AG04449 (cell line): ENCODE measurements around the gene MARCHF7.
"Not testable (repeated sequence)": the region's sequence is repeated elsewhere in the genome, so short reads cannot be mapped to it uniquely, and the experiment has no call there.

ENCODE experiments used
- CTCF ChIA-PET: fragments of 350-600 bp; formaldehyde crosslinking; extraction: SDS; loops from one replicate; lab custom pipeline; 2021; ENCODE audit warnings: antibody characterized with exemption; lab: Yijun Ruan, JAX
- POLR2A ChIA-PET: fragments of 400-600, 350-600 bp; formaldehyde crosslinking; extraction: SDS; loops from one replicate; lab custom pipeline; 2020; ENCODE audit warnings: antibody characterized with exemption, inconsistent platforms; lab: Yijun Ruan, JAX
- DNase-seq: peaks from one replicate; pipeline ENCODE4 v3.0.0-alpha.2; 2010; ENCODE audit warnings: low read depth, low spot score
- H3K4me3 ChIP-seq: 2 replicates; pipeline ENCODE4 v1.5.1; 2011; ENCODE audit warnings: low read depth, mild to moderate bottlenecking, control low read depth, low read length
- TF ChIP-seq, protein P1 (sequence below): IDR thresholded peaks from one replicate; pipeline ENCODE4 v1.5.1; 2011; ENCODE audit warnings: mild to moderate bottlenecking, moderate library complexity, low read length, control low read depth, inconsistent platforms; ENCODE audit not compliant: insufficient read depth; ENCODE audit errors: missing control alignments

The MARCHF7 gene

DNA sequence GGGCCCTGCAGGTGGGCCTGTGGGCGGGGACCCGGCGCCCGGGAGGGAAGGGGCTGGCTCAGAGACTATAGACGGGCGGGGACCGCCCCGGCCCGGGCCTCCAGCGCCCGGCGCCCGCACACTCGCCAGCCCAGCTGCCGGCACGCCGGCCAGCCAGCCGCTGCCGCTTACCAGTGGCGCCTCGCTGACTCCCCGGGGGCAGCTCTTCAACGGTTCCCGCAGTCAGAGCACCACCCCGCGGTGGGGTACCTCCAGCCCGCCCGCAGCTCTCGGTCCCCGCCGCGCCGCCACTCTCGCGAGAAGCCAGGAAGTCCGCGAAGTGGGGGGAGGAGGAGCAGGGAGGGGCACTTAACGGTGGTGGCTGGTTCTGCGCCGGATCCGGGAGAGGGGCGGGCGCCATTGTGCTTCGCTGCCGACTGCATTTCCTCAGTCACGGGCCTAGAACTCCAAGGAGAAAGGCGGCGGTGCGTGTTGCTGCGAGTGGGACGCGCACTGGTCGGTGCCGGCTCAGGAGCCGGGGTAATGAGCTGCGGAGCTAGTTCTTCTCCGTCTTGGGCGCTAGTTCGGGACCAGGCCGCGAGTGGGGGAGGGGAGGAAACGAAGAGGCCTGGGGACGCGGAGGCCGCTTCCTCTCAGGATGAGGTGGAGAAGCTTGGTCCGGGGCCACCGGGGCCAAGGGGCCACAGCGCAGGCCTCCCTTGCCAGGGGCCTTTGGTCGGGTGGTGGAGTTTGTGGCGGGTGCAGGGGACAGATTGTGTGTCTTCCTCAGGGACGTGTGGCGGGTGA, at the start of gene MARCHF7:
TSS of gene MARCHF7 (plus strand) at position 364 of the 786 bp plus-strand sequence. CDS start 16,517 bp downstream, outside the sequence.
- peak; percentile 58 for DNase-seq
- CTCF ChIA-PET, result interaction anchor here (0.6 to 2.1 kb wide), 11 partner anchors 8 to 579 kb away, joined by 3 to 8 read pairs (median 4); no protein-coding TSS in a partner anchor

DNA sequence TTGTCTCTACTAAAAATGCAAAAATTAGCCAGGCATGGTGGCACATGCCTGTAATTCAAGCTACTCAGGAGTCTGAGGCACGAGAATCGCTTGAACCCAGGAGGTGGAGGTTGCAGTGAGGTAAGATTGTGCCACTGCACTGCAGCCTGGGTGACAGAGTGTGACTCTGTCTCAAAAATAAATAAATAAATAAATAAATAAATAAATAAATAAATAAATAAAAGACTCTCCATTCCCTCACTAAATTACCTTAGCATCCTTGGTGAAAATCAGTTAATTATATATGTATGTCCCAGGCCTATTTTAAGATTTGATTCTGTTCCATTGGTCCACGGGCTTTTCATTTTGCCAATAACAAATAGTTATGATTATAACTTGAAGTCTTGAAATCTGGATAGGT, 44.9 kb upstream of the MARCHF7 start:
- POLR2A ChIA-PET, H3K4me3 ChIP-seq, DNase-seq: not testable (repeated sequence)

More for the DNA sequence above, at the start of gene MARCHF7:
- TF ChIP-seq, protein P1, sequence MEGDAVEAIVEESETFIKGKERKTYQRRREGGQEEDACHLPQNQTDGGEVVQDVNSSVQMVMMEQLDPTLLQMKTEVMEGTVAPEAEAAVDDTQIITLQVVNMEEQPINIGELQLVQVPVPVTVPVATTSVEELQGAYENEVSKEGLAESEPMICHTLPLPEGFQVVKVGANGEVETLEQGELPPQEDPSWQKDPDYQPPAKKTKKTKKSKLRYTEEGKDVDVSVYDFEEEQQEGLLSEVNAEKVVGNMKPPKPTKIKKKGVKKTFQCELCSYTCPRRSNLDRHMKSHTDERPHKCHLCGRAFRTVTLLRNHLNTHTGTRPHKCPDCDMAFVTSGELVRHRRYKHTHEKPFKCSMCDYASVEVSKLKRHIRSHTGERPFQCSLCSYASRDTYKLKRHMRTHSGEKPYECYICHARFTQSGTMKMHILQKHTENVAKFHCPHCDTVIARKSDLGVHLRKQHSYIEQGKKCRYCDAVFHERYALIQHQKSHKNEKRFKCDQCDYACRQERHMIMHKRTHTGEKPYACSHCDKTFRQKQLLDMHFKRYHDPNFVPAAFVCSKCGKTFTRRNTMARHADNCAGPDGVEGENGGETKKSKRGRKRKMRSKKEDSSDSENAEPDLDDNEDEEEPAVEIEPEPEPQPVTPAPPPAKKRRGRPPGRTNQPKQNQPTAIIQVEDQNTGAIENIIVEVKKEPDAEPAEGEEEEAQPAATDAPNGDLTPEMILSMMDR, result peak; percentile 74
- H3K4me3 ChIP-seq, result peak within 1 kb of the TSS; percentile 99
- POLR2A ChIA-PET, result interaction anchor here (0.6 to 1.8 kb wide), 14 partner anchors 9 to 870 kb away, joined by 3 to 18 read pairs (median 3); partner anchors contain the start of gene BAZ2B

GRCh38 chr2:159671047-159671446, 41.3 kb upstream of the MARCHF7 start:
- ChIA-PET POLR2A (interaction anchor here (0.9 kb wide), 1 partner anchor 70 kb away, joined by 4 read pairs; no protein-coding TSS in a partner anchor), CTCF (no interaction called here)
- TF ChIP-seq, protein P1, result no peak
- no peak overlapping the region for H3K4me3 ChIP-seq
- DNase-seq, result no peak

More for the DNA sequence above, 44.9 kb upstream of the MARCHF7 start:
- CTCF ChIA-PET, result not testable (repeated sequence)

DNA sequence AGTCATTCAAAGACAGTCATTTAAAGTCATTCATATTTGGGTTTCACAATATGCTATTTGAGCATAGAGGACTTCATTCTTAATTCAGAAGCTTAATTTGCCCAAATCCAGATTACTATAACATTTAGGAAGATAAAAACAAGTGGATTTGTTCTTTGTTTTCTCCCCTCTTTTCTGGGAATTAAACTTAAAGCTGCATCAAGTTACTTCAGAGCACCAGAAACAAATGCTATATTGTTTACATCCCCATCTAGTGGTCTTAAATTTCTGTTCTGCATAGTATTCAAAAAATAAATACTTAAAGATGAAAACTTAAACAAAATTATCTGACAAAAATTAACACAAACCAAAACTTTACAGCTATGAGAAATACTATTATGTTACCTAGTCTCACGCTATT, 34.7 kb upstream of the MARCHF7 start:
- TF ChIP-seq, protein P1, result no peak
- DNase-seq, result no peak
- POLR2A ChIA-PET, result no interaction called here
- CTCF ChIA-PET, result interaction anchor here (1.1 to 1.8 kb wide), 2 partner anchors 8 to 318 kb away, joined by 3 to 4 read pairs; no protein-coding TSS in a partner anchor
- H3K4me3 ChIP-seq, result no peak overlapping the region

GRCh38 chr2:159680692-159681091, 31.6 kb upstream of the MARCHF7 start:
- TF ChIP-seq, protein P1, result no peak
- DNase-seq, result no peak
- ChIA-PET POLR2A (no interaction called here), CTCF (no interaction called here)
- H3K4me3 ChIP-seq, result no peak overlapping the region

DNA sequence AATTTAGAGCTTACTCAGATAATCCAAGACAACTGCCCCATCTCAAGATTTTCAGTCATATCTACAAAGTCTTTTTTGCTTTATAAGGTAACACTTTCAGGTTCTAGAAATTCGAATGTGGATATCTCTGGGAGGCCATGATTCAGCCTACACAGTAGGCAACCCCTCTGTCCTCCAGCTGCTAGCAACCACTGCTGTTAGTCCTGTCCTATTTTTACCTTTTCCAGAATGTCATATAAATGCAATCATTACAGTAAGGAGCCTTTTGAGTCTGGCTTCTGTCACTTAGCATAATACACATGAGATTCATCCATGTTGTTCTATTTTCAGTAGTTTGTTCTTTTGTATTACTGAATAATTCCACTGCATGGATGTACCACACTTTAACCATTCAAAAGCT, 28.5 kb upstream of the MARCHF7 start:
- TF ChIP-seq, protein P1, result no peak
- ChIA-PET POLR2A (no interaction called here), CTCF (interaction anchor here (0.6 to 1.1 kb wide), 4 partner anchors 9 to 31 kb away, joined by 3 read pairs; no protein-coding TSS in a partner anchor)

More for the DNA sequence above, 28.5 kb upstream of the MARCHF7 start:
- no peak for DNase-seq
- no peak overlapping the region for H3K4me3 ChIP-seq
